ENCODE measurements around the gene CMBL.
"Not testable (repeated sequence)": the region's sequence is repeated elsewhere in the genome, so short reads cannot be mapped to it uniquely, and the experiment has no call there.

The CMBL gene

DNA sequence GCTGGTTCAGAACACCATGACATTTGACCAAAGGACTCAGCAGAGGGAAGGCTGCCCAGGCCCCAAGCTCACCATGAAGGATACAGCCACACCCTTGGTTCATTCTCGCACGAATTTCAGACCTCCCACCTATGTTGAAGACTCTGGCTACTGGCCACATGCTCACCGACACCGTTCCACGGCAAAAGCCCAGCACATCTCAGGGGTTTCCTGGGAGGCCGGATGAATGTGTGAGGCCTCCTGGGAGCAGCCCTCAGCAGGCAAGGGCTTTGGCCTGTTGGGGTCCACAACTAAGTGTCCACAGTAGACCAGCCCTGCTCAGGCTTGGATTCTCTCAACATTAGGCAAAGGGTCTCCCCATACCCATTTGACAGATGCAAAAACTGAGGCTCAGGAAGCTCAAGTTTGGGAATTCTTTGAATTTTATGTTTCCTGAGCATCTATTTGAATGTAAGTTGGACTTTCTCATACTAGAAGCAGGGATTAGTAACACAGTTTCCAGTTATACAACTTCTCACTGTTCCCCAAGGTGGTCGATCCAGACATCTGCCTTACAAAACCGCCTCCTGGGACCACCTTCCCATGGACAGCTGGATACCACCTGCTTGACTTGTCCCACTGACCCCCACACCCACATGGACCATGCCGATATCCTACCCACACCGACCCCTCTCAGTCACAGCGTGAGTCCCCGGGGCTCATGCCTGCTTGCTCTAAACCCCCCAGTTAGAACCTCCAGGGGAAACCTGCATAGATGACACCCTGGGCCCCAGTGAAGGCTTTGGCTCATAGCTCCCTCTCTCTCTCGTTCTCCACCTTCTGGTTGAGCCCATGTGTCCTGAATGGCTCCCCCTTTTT, 29.7 kb downstream of the CMBL start:
- FAIRE-seq (no peak), DNase-seq (ENCODE audit: insufficient read length) (no peak)
- TF ChIP-seq TAF1 (IDR thresholded peaks at IDR 0.05; ENCODE audit: borderline replicate concordance, low read depth, low read length) (no peak), POLR2A (IDR thresholded peaks at IDR 0.05; ENCODE audit: low read depth, low read length) (no peak), POLR2AphosphoS5 (IDR thresholded peaks at IDR 0.05; ENCODE audit: low read depth, low read length) (no peak)

DNA sequence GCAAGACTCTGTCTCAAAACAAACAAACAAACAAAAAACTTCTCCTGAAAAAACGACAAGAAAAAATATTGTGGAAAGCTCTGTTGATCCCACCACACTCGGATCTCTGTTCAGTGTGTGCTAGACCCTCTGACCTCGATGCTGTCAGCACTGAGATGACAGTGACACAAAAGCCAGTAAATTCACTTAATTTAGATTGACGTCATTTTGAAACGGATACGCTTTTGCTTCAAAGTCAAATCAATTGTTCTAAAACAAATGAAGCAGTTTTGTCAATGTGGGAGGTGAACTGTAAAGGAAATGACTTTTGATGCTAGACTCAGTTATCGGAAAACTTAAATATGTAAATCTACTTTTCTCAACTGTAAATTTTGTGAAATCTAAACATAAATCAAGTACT, 31.0 kb downstream of the CMBL start:
- no peak for DNase-seq (ENCODE audit: insufficient read length)
- FAIRE-seq, result no peak
- TF ChIP-seq POLR2AphosphoS5 (IDR thresholded peaks at IDR 0.05; ENCODE audit: low read depth, low read length) (no peak), POLR2A (IDR thresholded peaks at IDR 0.05; ENCODE audit: low read depth, low read length) (no peak), TAF1 (IDR thresholded peaks at IDR 0.05; ENCODE audit: borderline replicate concordance, low read depth, low read length) (no peak)

DNA sequence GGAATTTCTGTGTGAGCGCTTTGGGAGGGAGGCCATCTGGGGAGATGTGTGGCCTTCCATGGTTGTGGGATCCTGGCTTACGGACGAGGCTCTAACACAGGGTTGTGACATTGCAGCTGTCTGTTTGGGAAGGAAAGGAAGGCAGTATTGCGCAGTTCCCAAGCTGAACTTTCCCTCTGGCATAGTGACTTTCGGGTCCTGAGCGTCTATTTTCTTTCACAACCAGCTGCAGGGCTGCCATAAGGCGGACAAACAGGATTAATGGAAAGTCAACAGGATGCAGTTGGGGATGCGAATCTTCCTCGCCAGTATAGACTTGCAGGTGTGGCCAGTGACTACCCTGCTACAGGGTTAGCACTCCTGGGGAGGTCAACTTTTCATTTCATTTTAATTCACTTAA, 31.7 kb downstream of the CMBL start:
- FAIRE-seq, result no peak
- no peak for TF ChIP-seq TAF1 (IDR thresholded peaks at IDR 0.05; ENCODE audit: borderline replicate concordance, low read depth, low read length)
- no peak for TF ChIP-seq POLR2AphosphoS5 (IDR thresholded peaks at IDR 0.05; ENCODE audit: low read depth, low read length)
- no peak for TF ChIP-seq POLR2A (IDR thresholded peaks at IDR 0.05; ENCODE audit: low read depth, low read length)

DNA sequence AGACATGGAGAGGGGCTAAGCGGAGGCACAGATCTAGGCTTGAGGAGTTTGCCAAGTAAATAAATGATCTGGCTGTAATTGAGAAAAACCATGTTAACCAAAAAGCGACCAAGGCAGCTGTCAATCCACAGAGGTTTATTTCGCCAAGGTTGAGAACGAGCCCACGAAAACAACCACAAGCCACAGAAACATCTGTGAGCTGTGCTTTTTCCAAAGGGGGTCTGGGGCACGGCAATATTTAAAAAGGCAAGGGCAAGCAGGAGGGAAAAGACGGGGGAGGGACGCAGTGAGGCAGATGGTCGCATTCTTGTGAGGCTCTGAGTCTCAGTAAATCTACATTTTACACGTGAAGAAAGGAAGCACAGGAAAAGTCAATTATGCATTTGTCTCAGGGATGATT, 32.2 kb downstream of the CMBL start:
- no peak for DNase-seq (ENCODE audit: insufficient read length)
- no peak for TF ChIP-seq POLR2A (IDR thresholded peaks at IDR 0.05; ENCODE audit: low read depth, low read length)
- FAIRE-seq, result no peak

More for the DNA sequence above, 31.7 kb downstream of the CMBL start:
- no peak for DNase-seq (ENCODE audit: insufficient read length)

DNA sequence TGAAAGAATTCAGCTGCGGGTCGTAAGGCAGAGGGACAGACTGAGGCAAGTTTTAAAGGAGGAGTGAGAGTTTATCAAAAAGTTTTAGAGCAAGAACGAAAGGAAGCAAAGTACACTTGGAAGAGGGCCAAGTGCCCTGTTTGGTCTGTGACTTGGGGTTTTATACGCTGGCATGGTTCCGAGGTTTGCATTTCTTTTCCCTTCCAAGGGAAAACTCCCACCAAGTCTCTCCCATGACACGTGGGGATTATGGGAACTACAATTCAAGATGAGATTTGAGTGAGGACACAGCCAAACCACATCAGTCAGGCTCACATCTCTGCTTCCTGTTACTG, 34.9 kb downstream of the CMBL start:
- FAIRE-seq; DNase-seq (ENCODE audit: insufficient read length): not testable (repeated sequence)

DNA sequence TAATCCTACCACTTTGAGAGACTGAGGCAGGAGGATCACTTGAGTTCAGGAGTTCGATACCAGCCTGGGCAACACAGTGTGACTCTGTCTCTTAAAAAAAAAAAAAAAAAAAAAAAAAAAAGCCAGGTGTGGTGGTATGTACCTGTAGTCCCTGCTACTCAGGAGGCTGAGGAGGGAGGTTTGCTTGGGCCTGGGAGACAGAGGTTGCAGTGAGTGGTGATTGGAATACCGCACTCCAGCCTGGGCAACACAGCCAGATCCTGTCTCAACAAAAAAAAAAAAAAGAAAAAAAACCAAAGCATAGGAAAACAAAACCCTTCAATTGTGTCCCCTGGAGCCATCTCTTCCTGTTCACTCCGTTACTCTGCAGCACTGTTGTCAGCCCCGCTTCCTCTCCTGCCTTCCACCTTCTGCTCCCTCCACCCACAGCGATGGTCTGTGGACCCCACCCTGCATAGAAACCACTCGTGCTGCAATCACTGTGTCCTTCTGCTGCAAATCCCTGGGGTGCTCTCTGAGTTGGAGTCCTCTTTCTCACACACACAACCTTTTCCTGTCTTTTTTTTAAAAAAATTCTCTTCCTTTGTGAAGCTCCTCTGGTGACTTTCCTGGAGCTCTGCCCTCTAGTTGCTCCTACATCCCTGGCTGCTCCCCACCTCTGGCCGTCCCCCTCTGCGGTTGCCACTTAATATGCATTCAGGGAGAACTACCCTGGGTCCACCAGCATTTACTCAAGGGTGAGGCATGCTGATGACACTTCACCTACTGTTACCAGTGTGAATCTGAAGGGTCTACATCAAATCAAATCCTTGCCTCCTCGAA, 35.4 kb downstream of the CMBL start:
- DNase-seq (ENCODE audit: insufficient read length) (no peak), FAIRE-seq (no peak)
- TF ChIP-seq TAF1 (IDR thresholded peaks at IDR 0.05; ENCODE audit: borderline replicate concordance, low read depth, low read length) (no peak), POLR2AphosphoS5 (IDR thresholded peaks at IDR 0.05; ENCODE audit: low read depth, low read length) (no peak), POLR2A (IDR thresholded peaks at IDR 0.05; ENCODE audit: low read depth, low read length) (no peak)

DNA sequence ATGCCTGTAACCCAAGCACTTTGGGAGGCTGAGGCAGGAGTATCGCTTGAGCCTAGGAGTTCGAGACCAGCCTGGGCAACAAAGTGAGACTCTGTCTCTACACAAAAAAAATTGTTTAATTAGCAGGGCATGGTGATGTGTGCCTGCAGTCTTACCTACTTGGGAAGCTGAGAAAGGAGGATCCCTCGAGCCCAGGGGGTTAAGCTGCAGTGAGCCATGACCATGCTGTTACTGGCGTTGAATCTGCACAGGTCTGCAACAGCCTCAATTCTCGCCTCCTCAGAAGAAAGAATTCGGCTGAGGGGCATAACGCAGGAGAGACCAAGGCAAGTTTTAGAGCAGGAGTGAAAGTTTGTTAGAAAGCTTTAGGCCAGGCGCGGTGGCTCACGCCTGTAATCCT, 39.6 kb downstream of the CMBL start:
- TF ChIP-seq POLR2A (IDR thresholded peaks at IDR 0.05; ENCODE audit: low read depth, low read length), result no peak
- TF ChIP-seq TAF1 (IDR thresholded peaks at IDR 0.05; ENCODE audit: borderline replicate concordance, low read depth, low read length), result no peak
- no peak for TF ChIP-seq POLR2AphosphoS5 (IDR thresholded peaks at IDR 0.05; ENCODE audit: low read depth, low read length)
- FAIRE-seq (no peak), DNase-seq (ENCODE audit: insufficient read length) (no peak)

DNA sequence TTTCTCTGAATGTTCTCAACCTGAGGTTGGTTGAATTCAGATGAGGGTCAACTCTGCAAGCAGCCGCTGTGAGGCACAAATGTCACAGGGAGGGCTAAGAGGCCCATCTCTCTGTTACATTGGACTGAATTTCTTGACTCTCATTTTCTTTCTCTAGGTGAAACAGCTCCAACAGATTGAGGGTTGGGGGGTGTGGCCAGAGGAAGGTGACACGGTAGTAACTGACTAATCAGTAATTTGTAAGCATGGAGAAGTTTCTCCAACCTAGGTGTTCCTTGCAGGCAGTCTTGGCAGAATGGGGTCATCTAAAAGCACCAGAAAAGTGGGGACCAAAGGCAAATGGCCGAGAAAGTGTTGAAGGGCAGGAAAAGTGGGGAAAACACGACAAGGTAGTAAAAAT, 40.9 kb downstream of the CMBL start:
- FAIRE-seq (no peak), DNase-seq (ENCODE audit: insufficient read length) (no peak)
- no peak for TF ChIP-seq POLR2A (IDR thresholded peaks at IDR 0.05; ENCODE audit: low read depth, low read length)
- no peak for TF ChIP-seq TAF1 (IDR thresholded peaks at IDR 0.05; ENCODE audit: borderline replicate concordance, low read depth, low read length)
- TF ChIP-seq POLR2AphosphoS5 (IDR thresholded peaks at IDR 0.05; ENCODE audit: low read depth, low read length), result no peak

DNA sequence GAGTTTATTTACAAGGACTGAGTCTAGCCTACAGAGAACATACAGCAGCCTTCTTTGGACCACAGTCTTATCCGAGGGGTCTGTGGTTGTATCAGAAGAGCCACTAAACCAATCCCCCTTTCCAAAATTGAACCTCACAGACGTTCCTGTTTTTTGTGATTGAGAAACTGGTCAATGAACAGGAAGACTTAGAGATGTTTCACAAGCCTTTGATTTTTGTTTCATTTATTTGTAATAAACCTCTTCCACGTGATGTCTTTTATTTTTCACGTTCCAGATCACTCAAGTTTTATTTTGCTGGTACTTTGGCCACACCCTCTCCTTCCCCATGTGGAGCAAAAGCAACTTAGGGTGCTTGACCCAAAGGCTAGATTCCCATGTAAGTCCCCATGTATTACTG, 41.6 kb downstream of the CMBL start:
- DNase-seq (ENCODE audit: insufficient read length) (no peak), FAIRE-seq (no peak)
- TF ChIP-seq POLR2A (IDR thresholded peaks at IDR 0.05; ENCODE audit: low read depth, low read length) (peak; percentile 12; the same call in 1 of the 2 replicates), TAF1 (IDR thresholded peaks at IDR 0.05; ENCODE audit: borderline replicate concordance, low read depth, low read length) (no peak)

DNA sequence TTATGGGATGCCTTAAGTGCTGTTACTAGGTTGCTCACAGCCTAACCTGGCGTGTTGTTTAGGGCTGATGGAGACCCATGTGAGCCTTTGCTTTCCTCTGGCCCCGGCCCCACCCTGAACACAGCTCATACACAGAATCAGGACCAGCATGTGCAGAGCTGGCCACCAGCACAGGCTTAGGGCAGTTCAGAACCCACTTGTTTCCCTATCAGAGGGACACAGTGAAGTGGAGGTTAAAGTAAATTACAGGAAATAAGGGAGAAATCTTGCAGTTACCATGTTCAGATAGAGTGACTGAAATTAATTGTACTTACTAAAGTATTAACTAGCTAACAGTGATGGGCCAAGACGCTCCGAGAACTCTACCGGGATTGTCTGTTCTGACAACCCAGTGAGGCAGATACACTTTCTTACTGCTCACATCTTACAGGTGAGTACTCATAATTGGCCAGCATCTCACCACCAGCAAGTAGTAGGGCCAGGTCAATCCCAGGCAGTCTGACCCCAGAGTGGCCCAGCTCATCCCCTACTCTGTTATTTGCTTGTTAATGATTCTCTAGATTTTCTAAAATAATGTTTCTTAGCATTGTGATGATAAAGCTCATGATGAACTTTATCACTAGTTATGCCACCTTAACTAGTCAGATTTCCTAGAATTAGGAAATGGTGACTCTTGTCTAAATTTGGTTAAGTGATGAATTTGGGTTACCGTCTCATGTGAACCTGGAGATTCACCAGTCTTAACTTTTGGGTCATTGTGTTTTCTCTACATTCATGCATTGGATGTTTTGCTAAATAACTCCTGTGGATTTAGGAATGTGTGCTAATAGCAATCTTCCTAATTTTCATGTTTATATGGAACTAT, 42.2 kb downstream of the CMBL start:
- DNase-seq (ENCODE audit: insufficient read length) (no peak), FAIRE-seq (no peak)
- TF ChIP-seq POLR2AphosphoS5 (IDR thresholded peaks at IDR 0.05; ENCODE audit: low read depth, low read length) (peak; percentile 71), TAF1 (IDR thresholded peaks at IDR 0.05; ENCODE audit: borderline replicate concordance, low read depth, low read length) (no peak), POLR2A (IDR thresholded peaks at IDR 0.05; ENCODE audit: low read depth, low read length) (peak; percentile 56)

DNA sequence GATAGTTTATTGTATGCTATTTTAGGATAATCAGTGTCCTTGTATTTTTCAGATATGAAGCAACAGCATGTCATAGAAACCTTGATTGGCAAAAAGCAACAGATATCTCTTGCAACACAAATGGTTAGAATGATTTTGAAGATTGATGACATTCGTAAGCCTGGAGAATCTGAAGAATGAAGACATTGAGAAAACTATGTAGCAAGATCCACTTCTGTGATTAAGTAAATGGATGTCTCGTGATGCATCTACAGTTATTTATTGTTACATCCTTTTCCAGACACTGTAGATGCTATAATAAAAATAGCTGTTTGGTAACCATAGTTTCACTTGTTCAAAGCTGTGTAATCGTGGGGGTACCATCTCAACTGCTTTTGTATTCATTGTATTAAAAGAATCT, 43.1 kb downstream of the CMBL start:
- DNase-seq (ENCODE audit: insufficient read length) (no peak), FAIRE-seq (no peak)
- TF ChIP-seq POLR2AphosphoS5 (IDR thresholded peaks at IDR 0.05; ENCODE audit: low read depth, low read length), result no peak
- no peak for TF ChIP-seq POLR2A (IDR thresholded peaks at IDR 0.05; ENCODE audit: low read depth, low read length)
- no peak for TF ChIP-seq TAF1 (IDR thresholded peaks at IDR 0.05; ENCODE audit: borderline replicate concordance, low read depth, low read length)

Data from GM12892 (cell line).